ENCODE results near the gene INTS6L.

Gene INTS6L

GRCh38 chrX:135528756-135529155 is 8.3 kb downstream of the INTS6L start:
- TF ChIP-seq REST (IDR thresholded peaks at IDR 0.05; ENCODE audit: insufficient read depth in 1 of 2, low read depth in 2 of 2, low read length in 2 of 2): no peak

- no peak for TF ChIP-seq TAF1 (IDR thresholded peaks at IDR 0.05; ENCODE audit: borderline replicate concordance, insufficient read depth, low read length)
- no peak for TF ChIP-seq SIN3A (IDR thresholded peaks at IDR 0.05; ENCODE audit: borderline replicate concordance, insufficient read depth, low read length)
- no peak for TF ChIP-seq FOXP2 (optimal IDR thresholded peaks at IDR 0.05; ENCODE audit: borderline replicate concordance, extremely low read depth, extremely low read length, insufficient read depth)
- no peak for TF ChIP-seq REST (IDR thresholded peaks at IDR 0.05; ENCODE audit: insufficient read depth in 1 of 2, low read depth in 2 of 2, low read length in 2 of 2)
- TF ChIP-seq POLR2AphosphoS5 (IDR thresholded peaks at IDR 0.05; ENCODE audit: low read depth, low read length): no peak
Observed at GRCh38 chrX:135530097-135530496, 9.6 kb downstream of the INTS6L start.

GRCh38 chrX:135531813-135532212 is 11.4 kb downstream of the INTS6L start:
- TF ChIP-seq TAF1 (IDR thresholded peaks at IDR 0.05; ENCODE audit: borderline replicate concordance, insufficient read depth, low read length) (no peak), REST (IDR thresholded peaks at IDR 0.05; ENCODE audit: insufficient read depth in 1 of 2, low read depth in 2 of 2, low read length in 2 of 2) (no peak), SIN3A (IDR thresholded peaks at IDR 0.05; ENCODE audit: borderline replicate concordance, insufficient read depth, low read length) (no peak), FOXP2 (optimal IDR thresholded peaks at IDR 0.05; ENCODE audit: borderline replicate concordance, extremely low read depth, extremely low read length, insufficient read depth) (no peak), POLR2AphosphoS5 (IDR thresholded peaks at IDR 0.05; ENCODE audit: low read depth, low read length) (no peak)

GRCh38 chrX:135535077-135535940 is 14.8 kb downstream of the INTS6L start:
- TF ChIP-seq FOXP2 (optimal IDR thresholded peaks at IDR 0.05; ENCODE audit: borderline replicate concordance, extremely low read depth, extremely low read length, insufficient read depth): no peak
- no peak for TF ChIP-seq POLR2AphosphoS5 (IDR thresholded peaks at IDR 0.05; ENCODE audit: low read depth, low read length)
- no peak for TF ChIP-seq SIN3A (IDR thresholded peaks at IDR 0.05; ENCODE audit: borderline replicate concordance, insufficient read depth, low read length)
- no peak for TF ChIP-seq REST (IDR thresholded peaks at IDR 0.05; ENCODE audit: insufficient read depth in 1 of 2, low read depth in 2 of 2, low read length in 2 of 2)
- no peak for TF ChIP-seq TAF1 (IDR thresholded peaks at IDR 0.05; ENCODE audit: borderline replicate concordance, insufficient read depth, low read length)

GRCh38 chrX:135536877-135537276 is 16.4 kb downstream of the INTS6L start:
- TF ChIP-seq TAF1 (IDR thresholded peaks at IDR 0.05; ENCODE audit: borderline replicate concordance, insufficient read depth, low read length) (no peak), FOXP2 (optimal IDR thresholded peaks at IDR 0.05; ENCODE audit: borderline replicate concordance, extremely low read depth, extremely low read length, insufficient read depth) (no peak), REST (IDR thresholded peaks at IDR 0.05; ENCODE audit: insufficient read depth in 1 of 2, low read depth in 2 of 2, low read length in 2 of 2) (no peak), POLR2AphosphoS5 (IDR thresholded peaks at IDR 0.05; ENCODE audit: low read depth, low read length) (no peak)

Data from PFSK-1 (cell line).